ENCODE data around the gene LIN9.

DNA sequence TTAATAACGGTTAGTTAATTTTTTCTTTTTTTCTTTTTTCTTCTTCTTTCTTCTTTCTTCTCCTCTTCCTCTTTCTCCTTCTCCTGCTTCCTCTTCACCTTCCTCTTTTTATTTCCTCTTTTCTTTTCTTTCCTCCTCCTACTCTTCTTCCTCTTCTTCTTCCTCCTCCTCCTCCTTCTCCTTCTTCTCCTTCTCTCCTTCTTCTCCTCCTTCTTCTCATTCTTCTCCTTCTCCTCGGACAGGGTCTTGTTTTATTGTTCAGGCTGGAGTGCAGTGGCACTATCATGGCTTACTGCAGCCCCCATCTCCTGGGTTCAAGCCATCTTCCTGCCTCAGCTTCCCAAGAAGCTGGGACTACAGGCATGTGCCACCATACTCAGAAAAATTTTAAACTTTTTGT lies 109.0 kb downstream of the LIN9 start:
- TF ChIP-seq CTCF (IDR thresholded peaks at IDR 0.05 in 8 of 11, conservative IDR thresholded peaks at IDR 0.05 in 3 of 11), result no peak
- no peak for TF ChIP-seq POLR2AphosphoS5 (IDR thresholded peaks at IDR 0.05)
- no peak for TF ChIP-seq POLR2A (IDR thresholded peaks at IDR 0.05)
